Spleen (tissue), 7 donors: ENCODE data around the gene MEOX1.

Experiments used
- POLR2A ChIP-seq, 3 donors: fragments of 450-650 bp; IDR thresholded peaks; one replicate each; pipeline ENCODE4 v1.5.1; 2017; ENCODE audit warnings: antibody characterized with exemption in 3 of 3, mild to moderate bottlenecking in 1 of 3
- TF ChIP-seq, protein P1 (sequence below), 11 experiments: fragments of 200-600 bp in 7 of 11; fragments of 450-650 bp in 4 of 11; sonication (generic) in 4 of 11; IDR thresholded peaks in 8 of 11; conservative IDR thresholded peaks in 3 of 11; 1 replicate in 7 of 11; 2 replicates in 4 of 11; pipeline versions ENCODE4 v1.4.0 to v1.8.0; 2016 to 2021; ENCODE audit warnings: antibody characterized with exemption in 11 of 11, inconsistent platforms in 4 of 11, mild to moderate bottlenecking in 1 of 11
- donor health status: DM: no; HTN: no; CAD: no; lungs with moderate emphysema.
- donor health status: DM: no; HTN: no; CAD: no.
- donor health status: DM: no; HTN: no; CAD: no.

DNA sequence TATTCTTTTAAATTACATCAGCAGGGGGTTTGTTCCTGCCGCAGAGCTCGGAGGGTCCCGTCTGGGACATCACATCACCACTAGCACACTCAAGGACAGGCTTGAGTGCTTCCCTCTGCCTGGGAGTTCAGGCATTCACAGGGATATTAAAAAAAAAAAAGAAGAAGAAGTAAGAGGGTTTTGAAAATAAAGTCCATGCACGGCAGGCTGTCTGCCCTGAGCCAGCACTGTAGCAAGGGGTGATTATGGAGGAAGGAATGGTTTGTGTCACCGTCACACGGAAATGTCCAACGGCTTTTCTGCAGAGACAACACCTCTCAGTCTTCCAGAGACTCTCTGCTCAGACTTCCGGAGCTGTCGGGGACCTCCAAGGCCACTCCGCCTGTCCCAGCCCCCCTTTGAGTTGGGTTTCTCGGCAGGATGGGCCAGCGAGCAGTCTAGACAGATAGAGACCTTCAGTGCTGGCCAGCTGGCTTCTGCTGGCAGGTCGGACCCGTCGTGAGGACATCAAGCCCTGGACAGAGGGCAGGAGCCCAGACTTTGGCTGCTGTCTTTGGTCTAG lies 33.6 kb downstream of the MEOX1 start:
- TF ChIP-seq, protein P1, sequence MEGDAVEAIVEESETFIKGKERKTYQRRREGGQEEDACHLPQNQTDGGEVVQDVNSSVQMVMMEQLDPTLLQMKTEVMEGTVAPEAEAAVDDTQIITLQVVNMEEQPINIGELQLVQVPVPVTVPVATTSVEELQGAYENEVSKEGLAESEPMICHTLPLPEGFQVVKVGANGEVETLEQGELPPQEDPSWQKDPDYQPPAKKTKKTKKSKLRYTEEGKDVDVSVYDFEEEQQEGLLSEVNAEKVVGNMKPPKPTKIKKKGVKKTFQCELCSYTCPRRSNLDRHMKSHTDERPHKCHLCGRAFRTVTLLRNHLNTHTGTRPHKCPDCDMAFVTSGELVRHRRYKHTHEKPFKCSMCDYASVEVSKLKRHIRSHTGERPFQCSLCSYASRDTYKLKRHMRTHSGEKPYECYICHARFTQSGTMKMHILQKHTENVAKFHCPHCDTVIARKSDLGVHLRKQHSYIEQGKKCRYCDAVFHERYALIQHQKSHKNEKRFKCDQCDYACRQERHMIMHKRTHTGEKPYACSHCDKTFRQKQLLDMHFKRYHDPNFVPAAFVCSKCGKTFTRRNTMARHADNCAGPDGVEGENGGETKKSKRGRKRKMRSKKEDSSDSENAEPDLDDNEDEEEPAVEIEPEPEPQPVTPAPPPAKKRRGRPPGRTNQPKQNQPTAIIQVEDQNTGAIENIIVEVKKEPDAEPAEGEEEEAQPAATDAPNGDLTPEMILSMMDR (IDR thresholded peaks at IDR 0.05 in 8 of 11, conservative IDR thresholded peaks at IDR 0.05 in 3 of 11), result no peak
- TF ChIP-seq POLR2A (IDR thresholded peaks at IDR 0.05), result no peak
